Thymus (tissue), 11 donors: Measurements from ENCODE around the gene CUX1. TPM values are rescaled to one million over a fixed set of nuclear protein-coding genes. Genes with fewer than 3 reads are reported as not detected.
"Not testable (repeated sequence)": the region's sequence is repeated elsewhere in the genome, so short reads cannot be mapped to it uniquely, and the experiment has no call there.

Experiments used
- DNase-seq, 9 donors: peaks; one replicate each; pipeline ENCODE4 v3.0.0-alpha.2; 2013; ENCODE audit warnings: low spot score in 9 of 9, low read depth in 6 of 9, missing footprints in 1 of 9
- H3K27ac ChIP-seq, 2 donors: one replicate each; pipeline ENCODE4 v1.5.1; 2013; ENCODE audit warnings: control low read depth in 1 of 2, low read depth in 1 of 2, low read length in 1 of 2, mild to moderate bottlenecking in 1 of 2, moderate library complexity in 1 of 2
- H3K27me3 ChIP-seq, 2 donors: one replicate each; pipeline ENCODE4 v1.5.1; 2013; ENCODE audit warnings: low read length in 1 of 2; ENCODE audit not compliant: control insufficient read depth in 2 of 2, insufficient read depth in 1 of 2
- H3K36me3 ChIP-seq, 2 donors: one replicate each; pipeline ENCODE4 v1.5.1; 2013; ENCODE audit warnings: low read length in 1 of 2, mild to moderate bottlenecking in 1 of 2, moderate library complexity in 1 of 2; ENCODE audit not compliant: control insufficient read depth in 2 of 2, insufficient read depth in 2 of 2
- H3K4me1 ChIP-seq, 2 donors: one replicate each; pipeline ENCODE4 v1.5.1; 2013; ENCODE audit warnings: low read length in 2 of 2; ENCODE audit not compliant: control insufficient read depth in 2 of 2, insufficient read depth in 2 of 2
- H3K4me3 ChIP-seq, 2 donors: one replicate each; pipeline ENCODE4 v1.5.1; 2013; ENCODE audit warnings: low read length in 2 of 2, control low read depth in 1 of 2, mild to moderate bottlenecking in 1 of 2
- H3K9me3 ChIP-seq, 2 donors: one replicate each; pipeline ENCODE4 v1.5.1; 2013; ENCODE audit warnings: low read length in 1 of 2, mild to moderate bottlenecking in 1 of 2; ENCODE audit not compliant: control insufficient read depth in 2 of 2, insufficient read depth in 1 of 2
- WGBS: extraction: QIAGEN DNeasy Blood & Tissue Kit; methylation state at CpG from one replicate; pipeline ENCODE4 v1.1.7; 2013; 5-methylcytosine and 5-hydroxymethylcytosine counted together
- polyA plus RNA-seq: library from polyadenylated mRNA; stranded (reverse); fragments of 200-250 nt; gene quantifications from one replicate; pipeline ENCODE4 v1.2.3, GENCODE V29; 2013
- total RNA-seq: library from RNA; stranded (reverse); fragments of 120-200 nt; gene quantifications from one replicate; pipeline ENCODE4 v1.2.4, GENCODE V29; 2013
- donor health status: healthy.

The CUX1 gene
- total and polyA plus RNA-seq, 2 donors = 27.8 to 35.0 TPM

DNA sequence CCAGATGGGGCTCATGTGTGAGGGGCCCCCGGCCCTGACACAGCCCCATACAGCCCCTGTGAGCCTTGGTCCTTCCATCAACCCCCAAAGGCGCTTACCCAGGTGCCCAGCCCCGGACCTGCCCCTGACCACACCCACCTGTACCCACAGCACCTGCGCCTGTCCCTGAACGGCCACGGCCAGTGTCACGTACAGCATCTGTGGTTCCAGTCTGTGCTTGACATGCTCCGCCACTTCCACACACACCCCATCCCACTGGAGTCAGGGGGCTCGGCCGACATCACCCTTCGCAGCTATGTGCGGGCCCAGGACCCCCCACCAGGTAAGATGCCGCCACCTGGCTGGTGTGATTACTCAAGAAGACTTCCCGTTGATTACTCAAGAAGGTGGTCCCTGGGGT, 502.8 kb downstream of the CUX1 start:
- H3K27ac ChIP-seq = no peak overlapping the region
- H3K9me3 ChIP-seq = no peaks in the 10 kb centered on the region
- peaks cover 0 to 21% of the 10 kb centered on the region in 2 donors for H3K27me3 ChIP-seq
- no peak overlapping the region for H3K4me3 ChIP-seq
- WGBS = 96% methylated on average over 14 of the region's 14 CpGs
- no peak for DNase-seq
- no peaks in the 10 kb centered on the region for H3K4me1 ChIP-seq
- no peaks in the 10 kb centered on the region for H3K36me3 ChIP-seq

DNA sequence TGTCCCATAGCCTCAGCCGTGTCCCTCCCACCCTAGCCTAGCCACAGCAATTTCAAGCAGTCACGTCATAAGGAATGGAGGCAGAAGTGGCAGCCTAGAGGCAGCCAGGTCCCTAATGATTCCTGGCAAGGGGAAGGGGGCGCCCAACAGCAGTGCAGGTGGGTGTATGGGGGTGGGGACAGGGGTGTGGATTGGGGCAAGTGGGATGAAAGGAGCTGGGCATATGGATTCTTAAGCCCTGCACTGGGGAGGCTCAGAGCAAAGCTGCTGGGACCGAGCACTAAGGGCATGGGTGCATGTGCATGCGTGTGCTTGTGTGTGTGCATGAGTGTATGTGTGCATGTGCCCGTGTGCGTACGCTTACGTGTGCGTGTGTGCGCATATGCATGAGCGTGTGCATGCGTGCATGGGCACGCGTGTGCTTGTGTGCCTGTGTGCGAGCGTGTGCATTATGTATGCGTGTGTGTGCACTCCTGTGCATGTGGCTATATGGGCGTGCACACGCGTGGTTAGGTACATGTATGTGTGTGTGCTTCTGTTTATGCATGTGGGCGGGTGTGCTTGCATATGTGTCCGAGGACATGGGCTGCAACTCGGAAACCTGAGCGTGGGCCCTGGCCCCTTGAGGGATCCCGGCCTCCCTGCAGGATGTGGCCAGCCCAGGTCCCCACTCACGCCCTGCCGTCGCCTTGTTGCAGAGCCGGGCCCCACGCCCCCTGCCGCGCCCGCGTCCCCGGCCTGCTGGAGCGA, 503.4 kb downstream of the CUX1 start:
- Histone ChIP-seq H3K4me1 (no peaks in the 10 kb centered on the region), H3K27ac (no peak overlapping the region), H3K36me3 (no peaks in the 10 kb centered on the region), H3K27me3 (peaks cover 0 to 21% of the 10 kb centered on the region in 2 donors), H3K4me3 (no peak overlapping the region), H3K9me3 (no peaks in the 10 kb centered on the region)
- WGBS = 87% methylated on average over 37 of the region's 37 CpGs
- DNase-seq = no peak

DNA sequence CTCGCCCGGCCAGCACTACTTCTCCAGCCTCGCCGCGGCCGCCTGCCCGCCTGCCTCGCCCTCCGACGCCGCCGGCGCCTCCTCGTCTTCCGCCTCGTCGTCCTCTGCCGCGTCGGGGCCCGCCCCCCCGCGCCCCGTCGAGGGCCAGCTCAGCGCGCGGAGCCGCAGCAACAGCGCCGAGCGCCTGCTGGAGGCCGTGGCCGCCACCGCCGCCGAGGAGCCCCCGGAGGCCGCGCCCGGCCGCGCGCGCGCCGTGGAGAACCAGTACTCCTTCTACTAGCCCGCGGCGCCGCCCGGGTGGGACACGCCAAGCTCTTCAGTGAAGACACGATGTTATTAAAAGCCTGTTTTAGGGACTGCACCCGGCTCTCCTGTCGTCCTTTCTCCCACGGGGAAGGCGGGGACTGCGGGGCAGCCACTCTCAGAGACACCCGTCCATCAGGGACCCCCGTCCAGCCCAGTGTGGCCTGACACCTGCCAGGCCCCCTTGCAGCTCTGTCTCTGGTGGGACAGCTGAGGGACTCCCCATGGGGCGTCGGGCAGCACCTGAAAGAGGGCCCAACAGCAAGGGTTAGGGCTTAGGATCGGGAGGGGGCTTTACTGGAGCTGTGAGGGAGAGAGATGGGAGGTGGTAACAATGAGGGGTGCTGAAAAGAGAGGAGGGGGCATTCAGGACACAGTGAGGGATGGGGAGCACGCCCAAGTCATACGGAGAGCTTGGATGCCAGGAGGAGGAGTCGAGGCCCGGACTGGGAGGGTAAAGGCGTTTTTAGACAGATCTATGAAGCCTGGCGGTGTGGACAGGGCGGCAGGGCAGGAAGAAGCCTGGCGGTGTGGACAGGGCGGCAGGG, 504.1 kb downstream of the CUX1 start:
- 56% methylated on average over 73 of the region's 73 CpGs for WGBS
- no peak overlapping the region for H3K27ac ChIP-seq
- H3K36me3 ChIP-seq = no peaks in the 10 kb centered on the region
- peaks cover 0 to 21% of the 10 kb centered on the region in 2 donors for H3K27me3 ChIP-seq
- DNase-seq = peak in 3 of 9 donors; percentile 27 to 38 (median 32)
- H3K9me3 ChIP-seq = no peaks in the 10 kb centered on the region
- H3K4me3 ChIP-seq = no peak overlapping the region
- H3K4me1 ChIP-seq = no peaks in the 10 kb centered on the region

DNA sequence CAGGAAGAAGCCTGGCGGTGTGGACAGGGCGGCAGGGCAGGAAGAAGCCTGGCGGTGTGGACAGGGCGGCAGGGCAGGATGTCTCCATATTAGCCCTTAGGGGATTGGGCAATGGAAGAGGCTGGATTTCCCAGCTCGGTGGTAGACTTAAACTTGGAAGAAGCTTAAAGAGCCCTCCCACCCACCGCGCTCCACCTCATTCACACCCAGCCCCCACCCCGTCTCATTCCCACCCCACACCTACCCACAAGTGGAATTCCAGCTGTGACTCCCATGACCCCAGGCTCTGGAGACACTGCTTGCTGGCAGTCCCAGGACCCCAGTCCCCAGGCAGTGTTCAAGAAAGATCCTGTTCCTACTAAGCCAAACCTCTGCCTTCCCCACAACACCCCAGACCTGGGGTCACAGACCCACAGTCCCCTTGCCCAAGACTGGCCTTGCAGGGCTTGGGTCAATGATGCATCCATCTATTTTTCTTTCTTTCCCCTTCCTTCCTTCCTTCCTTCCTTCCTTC, 504.8 kb downstream of the CUX1 start:
- Histone ChIP-seq H3K9me3 (no peaks in the 10 kb centered on the region), H3K27ac (no peak overlapping the region), H3K4me3 (no peak overlapping the region), H3K36me3 (no peaks in the 10 kb centered on the region), H3K4me1 (no peaks in the 10 kb centered on the region), H3K27me3 (peaks cover 0 to 21% of the 10 kb centered on the region in 2 donors)
- no peak for DNase-seq
- 94% methylated on average over 8 of the region's 8 CpGs for WGBS

DNA sequence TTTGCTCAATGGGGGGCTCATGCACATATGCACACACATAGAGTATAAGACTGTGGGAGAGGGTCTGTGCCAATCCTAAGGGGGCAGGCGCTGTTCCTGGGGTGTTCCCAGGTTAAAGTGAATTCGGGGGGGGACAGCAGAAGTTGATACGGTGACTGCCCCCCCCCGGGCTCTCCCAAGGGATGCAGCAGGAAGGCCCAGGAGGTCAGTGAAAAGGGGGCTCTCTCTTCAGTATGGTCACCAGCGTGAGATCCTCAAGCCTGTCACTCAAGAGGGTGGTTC, 506.4 kb downstream of the CUX1 start:
- 98% methylated on average over 5 of the region's 5 CpGs for WGBS
- DNase-seq = no peak
- Histone ChIP-seq H3K4me3 (no peak overlapping the region), H3K4me1 (no peaks in the 10 kb centered on the region), H3K9me3 (no peaks in the 10 kb centered on the region), H3K27me3 (peaks cover 0 to 21% of the 10 kb centered on the region in 2 donors), H3K27ac (no peak overlapping the region), H3K36me3 (no peaks in the 10 kb centered on the region)

DNA sequence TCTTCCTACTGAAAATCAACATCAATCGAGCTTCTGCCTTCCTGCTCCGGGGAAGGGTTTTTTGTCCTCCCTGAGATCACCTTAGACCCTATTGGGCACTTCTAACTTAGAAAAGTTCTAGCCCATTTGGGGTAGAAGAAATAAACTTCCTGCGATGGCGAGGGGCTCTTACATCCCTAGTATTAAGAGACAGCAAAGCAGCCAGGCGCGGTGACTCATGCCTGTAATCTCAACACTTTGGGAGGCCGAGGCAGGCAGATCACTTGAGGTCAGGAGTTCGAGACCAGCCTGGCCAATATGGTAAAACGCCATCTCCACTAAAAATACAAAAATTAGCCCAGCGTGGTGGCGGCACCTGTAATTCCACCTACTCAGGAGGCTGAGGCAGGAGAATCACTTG, 507.7 kb downstream of the CUX1 start:
- H3K9me3 ChIP-seq, H3K4me1 ChIP-seq, H3K4me3 ChIP-seq, H3K36me3 ChIP-seq, DNase-seq, H3K27ac ChIP-seq: not testable (repeated sequence)
- WGBS = 96% methylated on average over 11 of the region's 11 CpGs
- peaks cover 0 to 21% of the 10 kb centered on the region in 2 donors for H3K27me3 ChIP-seq

DNA sequence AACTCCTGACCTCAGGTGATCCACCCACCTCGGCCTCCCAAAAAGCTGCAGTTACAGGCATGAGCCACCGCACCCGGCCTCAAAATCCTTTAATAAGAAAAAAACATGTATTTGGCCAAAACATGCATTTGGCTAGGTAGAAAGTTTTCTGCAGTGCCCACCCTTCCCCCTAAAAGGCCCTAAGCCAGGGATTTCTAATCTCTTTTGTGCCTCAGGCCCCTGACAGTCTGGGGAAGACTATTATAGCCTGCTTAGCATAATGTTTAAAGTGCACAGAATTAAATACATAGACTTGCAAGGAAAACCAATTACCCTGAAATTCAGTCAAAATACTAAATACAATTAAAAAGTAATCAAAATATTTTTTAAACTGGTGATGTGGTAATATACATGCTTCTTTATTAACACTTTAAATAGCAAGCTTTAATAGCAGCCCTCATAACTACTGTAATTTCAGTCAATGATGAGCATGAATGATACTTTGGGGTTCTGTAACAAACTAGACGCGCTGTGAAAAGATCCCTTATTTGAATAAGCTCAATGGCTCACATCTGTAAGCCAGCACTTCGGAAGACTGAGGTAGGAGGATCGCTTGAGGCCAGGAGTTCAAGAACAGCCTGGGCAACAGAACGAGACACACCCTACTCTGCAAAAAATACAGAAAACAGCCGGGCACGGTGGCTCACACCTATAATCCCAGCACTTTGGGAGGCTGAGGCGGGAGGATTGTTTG, 508.9 kb downstream of the CUX1 start:
- Histone ChIP-seq H3K4me1 (no peaks in the 10 kb centered on the region), H3K27ac (no peak overlapping the region), H3K9me3 (no peaks in the 10 kb centered on the region), H3K36me3 (no peaks in the 10 kb centered on the region), H3K27me3 (peaks cover 0 to 15% of the 10 kb centered on the region in 2 donors), H3K4me3 (no peak overlapping the region)
- 96% methylated on average over 11 of the region's 11 CpGs for WGBS
- DNase-seq = no peak

DNA sequence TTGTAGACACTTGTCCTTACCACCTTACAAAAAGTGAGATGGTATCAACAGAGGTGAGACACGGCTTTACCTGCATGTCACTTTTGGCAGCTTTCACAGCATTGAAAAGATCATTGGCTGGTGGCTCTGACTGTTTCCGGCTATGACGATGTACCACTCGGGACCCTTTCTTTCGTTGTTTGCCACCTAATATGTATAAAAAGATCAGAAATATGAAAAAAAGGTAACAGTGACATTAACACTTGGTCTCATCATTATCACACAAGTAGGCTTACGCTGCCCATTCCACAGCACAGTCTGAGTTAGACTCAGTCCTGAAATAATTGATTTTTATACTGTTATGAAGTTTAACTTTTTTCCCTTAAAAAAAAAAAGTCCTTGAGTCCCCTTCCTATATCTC, 509.8 kb downstream of the CUX1 start:
- not testable (repeated sequence) for H3K27me3 ChIP-seq, H3K9me3 ChIP-seq, H3K4me3 ChIP-seq, H3K36me3 ChIP-seq, H3K27ac ChIP-seq, DNase-seq, H3K4me1 ChIP-seq
- WGBS = 94% methylated on average over 6 of the region's 6 CpGs

DNA sequence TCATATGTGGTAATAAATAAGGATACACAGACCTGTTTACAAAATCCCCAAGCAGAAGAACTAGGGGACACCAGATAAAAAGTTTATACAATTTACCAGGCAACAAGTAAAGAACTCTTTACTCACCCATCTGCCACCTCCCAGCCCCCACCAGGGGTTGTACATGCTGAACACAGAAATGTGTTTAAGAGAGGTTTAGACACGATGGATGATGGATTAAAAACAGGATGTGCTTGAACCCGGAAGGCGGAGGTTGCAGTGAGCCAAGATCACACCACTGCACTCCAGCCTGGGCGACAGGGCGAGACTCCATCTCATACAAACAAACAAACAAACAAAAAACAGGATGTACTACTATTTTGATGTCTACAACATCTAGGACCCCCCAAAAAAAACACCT, 511.4 kb downstream of the CUX1 start:
- not testable (repeated sequence) for H3K27me3 ChIP-seq, H3K36me3 ChIP-seq, H3K9me3 ChIP-seq, DNase-seq, H3K4me1 ChIP-seq, H3K4me3 ChIP-seq, H3K27ac ChIP-seq
- WGBS = 80% methylated on average over 4 of the region's 5 CpGs
